RPMI8226 (cell line): ENCODE measurements around the gene MAD1L1.

Source experiments
- DNase-seq: peaks from one replicate; pipeline ENCODE4 v3.0.0-alpha.2; 2015

Gene MAD1L1

GRCh38 chr7:2257651-2258050 is 24.9 kb upstream of the MAD1L1 start:
- no peak for DNase-seq

DNA sequence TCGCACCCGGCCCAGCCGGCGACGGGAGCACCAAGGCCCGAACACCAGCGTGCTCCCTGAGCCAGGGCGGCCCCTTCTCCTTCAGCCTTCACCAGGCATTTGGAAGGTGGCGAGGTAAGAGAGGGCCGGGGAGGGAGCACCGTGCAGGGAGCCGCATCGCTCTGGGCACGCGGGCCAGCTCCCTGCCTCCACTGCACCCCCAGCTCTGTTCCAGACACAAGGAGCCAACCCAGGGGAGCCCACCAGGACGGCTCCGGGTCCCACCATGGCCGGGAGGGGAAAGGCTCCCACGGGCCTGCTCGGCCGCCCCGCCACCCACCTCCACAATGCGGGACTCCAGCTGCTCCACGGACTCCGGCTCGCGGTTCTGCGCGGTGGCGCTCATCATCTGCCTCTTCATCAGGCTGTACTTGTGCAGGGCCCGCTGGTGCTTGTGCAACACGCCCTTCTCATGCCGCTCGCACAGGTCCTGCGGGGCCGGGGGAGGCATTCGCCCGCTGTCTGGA is 24.4 kb upstream of the MAD1L1 start:
- DNase-seq, result no peak

DNA sequence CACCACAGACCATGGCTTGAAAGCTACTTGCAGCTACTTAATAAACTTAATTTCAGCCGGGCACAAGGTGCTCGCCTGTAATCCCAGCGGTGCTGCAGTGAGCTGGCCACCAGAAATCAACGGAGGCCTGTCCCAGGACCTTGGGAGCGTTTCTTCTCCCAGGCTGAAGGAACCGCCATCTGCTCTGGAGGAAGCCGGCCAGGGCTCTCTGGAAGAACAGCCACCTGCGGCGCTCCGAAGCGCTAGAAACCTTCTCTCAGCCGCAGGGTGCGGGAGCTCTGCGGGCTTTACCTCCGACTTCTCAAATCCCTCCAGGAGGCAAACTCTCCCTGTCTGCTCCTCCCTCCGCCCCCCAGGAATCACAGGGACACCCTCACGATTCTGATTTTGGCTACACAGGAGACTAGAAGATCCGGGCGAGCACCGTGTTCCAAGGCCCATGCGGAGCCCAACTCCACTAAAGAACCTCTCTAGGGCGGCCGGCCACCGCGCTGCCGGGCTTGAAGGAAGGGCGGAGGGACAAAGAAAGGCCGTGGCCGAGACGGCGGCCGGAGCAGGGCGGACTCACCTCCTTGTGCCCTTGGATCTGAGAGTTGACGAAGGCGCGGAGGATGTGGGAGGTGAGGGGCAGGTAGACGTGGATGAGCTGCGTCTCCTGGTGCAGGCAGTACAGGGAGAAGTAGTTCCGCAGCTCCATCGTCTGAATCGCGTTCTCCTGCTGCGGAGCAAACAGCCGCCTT is 23.7 kb upstream of the MAD1L1 start:
- DNase-seq, result no peak

DNA sequence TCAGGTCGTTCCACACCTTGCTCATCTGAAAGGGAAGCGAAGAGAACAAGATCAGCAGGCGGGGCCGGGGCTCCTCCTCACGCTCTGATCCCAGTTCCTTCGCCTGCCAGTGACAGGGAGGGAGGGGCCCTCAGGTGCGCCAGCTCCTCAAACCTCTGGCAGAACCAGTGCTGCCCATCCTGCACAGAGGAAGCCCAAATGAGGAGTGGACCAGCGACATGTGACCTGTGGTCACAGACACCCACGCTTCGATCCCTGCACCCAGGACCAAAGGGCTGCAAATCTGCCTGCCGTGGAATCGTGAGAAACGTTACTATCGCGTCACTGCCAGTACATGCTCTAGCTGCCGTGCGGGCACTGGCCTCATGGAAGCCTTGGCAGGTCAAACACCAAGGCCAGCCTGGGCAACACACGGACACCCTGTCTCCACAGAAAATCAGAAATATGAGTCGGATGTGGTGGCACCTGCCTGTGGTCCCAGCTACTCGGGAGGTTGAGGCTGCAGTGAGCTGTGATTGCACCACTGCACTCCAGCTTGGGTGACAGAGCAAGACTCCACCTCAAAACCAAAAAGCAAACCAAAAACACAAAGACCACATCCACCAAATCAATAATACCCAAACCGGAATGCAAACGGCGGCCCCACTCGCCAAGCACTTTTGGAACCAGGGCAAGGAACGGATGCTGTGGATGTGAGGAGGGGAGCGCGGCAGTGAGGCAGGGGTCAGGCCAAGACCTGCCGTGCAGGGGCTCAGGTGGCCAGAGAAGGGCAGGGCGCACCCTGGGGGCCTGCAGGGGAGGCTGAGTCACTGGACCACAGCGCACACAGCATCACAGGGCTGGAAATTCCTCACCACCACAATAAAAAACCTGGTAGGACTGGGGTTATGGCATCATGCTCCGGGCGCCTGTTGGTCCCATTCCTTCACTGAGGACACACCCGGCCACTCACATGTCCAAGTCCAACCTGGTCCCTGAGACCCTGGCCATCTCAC is 22.7 kb upstream of the MAD1L1 start:
- no peak for DNase-seq

GRCh38 chr7:2254429-2255144 is 21.8 kb upstream of the MAD1L1 start:
- no peak for DNase-seq

- no peak for DNase-seq
These were observed 20.9 kb upstream of the MAD1L1 start for GRCh38 chr7:2253525-2254244.

- no peak for DNase-seq
These were observed 20.3 kb upstream of the MAD1L1 start for GRCh38 chr7:2253021-2253420.

GRCh38 chr7:2251841-2252771 is 19.4 kb upstream of the MAD1L1 start:
- no peak for DNase-seq

DNA sequence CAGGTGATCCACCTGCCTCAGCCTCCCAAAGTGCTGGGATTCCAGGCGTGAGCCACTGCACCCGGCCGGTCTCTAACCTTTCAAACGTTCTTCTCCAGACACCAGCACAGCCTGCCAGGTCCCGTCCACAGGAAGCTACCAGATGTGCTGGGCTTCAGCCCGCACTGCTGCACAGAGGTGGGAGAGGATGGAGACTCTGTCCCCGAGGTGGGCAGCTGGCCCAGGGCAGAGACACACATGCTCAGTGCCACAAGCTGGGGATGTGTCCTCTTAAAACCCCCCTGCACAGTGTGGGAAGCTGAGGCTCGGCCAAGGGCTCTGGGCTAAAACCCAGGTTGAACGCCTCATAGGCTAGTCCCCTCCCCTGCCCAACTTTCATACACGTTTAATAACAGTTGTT is 18.6 kb upstream of the MAD1L1 start:
- DNase-seq, result no peak

DNA sequence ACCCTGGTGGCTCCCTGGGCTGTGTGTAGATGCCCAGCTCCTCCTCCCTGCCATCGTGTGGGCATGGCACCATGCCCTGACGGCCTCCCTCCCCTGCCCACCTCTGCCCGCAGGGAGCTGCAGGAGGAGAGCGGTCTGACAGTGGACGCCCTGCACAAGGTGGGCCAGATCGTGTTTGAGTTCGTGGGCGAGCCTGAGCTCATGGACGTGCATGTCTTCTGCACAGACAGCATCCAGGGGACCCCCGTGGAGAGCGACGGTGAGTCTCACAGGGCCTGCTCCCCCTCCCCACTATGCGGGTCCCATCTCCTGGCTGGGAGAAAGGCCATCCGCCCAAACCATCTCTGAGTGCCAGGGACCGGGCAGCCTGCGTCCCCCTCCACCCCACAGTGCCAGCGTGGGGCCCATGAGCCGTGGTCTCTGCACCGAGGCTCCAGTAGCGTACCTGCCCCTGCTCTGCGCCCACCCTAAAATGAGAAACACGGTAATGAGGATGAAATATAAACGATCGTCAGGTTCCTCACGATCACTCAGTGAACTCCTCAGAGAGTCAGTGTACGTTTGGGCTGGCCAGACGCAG is 17.1 kb upstream of the MAD1L1 start:
- DNase-seq, result no peak

DNA sequence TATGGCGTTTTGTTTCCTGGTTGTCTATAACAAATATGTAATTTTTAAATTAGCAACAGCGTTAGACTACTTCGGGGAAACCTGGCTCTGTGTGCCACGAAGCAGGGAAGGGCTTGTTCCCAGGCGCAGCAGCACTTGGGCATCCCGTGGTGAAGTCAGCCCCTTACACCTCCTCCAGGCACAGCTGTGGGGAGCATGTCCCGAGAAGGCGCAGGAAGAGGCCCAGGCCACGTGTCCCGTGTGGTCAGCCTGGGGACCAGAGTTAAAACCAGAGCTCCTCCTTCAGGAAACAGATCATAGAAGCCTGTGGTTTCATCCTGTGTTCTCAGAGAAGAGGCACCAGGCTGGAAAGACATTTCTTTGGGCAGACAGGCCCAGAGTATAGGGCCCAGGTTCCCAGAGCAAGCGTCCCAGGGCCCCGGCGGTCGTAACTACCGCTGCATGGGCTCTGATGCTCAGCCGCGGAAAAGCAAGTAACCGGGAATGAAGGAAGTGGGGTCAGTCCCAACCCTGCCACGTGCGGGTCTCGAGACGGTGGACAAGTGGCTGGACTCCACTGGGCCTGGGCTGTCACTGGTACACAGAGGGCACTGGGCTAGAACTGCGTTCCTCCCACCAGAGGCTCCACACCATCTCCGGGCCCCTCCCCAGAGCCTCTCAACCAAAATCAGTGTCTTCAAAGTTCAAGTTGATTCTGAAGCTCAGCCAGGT is 16.4 kb upstream of the MAD1L1 start:
- DNase-seq, result no peak

GRCh38 chr7:2247141-2247995 is 14.6 kb upstream of the MAD1L1 start:
- no peak for DNase-seq

- no peak for DNase-seq
These were observed 13.3 kb upstream of the MAD1L1 start for GRCh38 chr7:2245883-2246675.

- no peak for DNase-seq
These were observed 11.8 kb upstream of the MAD1L1 start for GRCh38 chr7:2244404-2244995.

DNA sequence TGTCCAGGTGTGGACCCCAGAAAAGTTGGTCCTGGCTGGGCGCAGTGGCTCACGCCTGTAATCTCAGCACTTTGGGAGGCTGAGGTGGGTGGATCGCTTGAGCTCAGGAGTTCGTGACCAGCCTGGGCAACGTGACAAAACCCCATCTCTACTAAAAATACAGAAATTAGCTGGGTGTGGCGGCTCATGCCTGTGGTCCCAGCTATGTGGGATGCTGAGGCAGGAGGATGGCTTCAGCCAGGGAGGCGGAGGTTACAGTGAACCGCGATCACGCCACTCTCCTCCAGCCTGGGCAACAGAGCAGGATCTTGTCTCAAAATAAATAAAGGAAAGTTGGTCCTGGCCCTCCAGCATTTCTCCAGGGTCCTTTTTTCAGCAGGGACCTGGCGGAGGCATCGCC is 10.7 kb upstream of the MAD1L1 start:
- DNase-seq, result no peak

GRCh38 chr7:2242541-2243429 is 10.0 kb upstream of the MAD1L1 start:
- DNase-seq, result peak; percentile 52
